HG03575 (cell line): Measurements from ENCODE around the gene GLG1.
"Not testable (repeated sequence)": the region's sequence is repeated elsewhere in the genome, so short reads cannot be mapped to it uniquely, and the experiment has no call there.

ENCODE experiments used
- ATAC-seq: cut with Tn5 transposase; IDR thresholded peaks from one replicate; pipeline ENCODE4 v1.9.1; 2021; ENCODE audit not compliant: unreplicated experiment, insufficient number of reproducible peaks, low FRiP score; ENCODE audit errors: extremely low read depth

GLG1 gene

GRCh38 chr16:74556375-74556922, 50.5 kb downstream of the GLG1 start:
- ATAC-seq, result no peak

GRCh38 chr16:74552357-74552756, 54.6 kb downstream of the GLG1 start:
- not testable (repeated sequence) for ATAC-seq

GRCh38 chr16:74550227-74551019, 56.5 kb downstream of the GLG1 start:
- ATAC-seq, result not testable (repeated sequence)

- ATAC-seq, result not testable (repeated sequence)
These were observed 60.8 kb downstream of the GLG1 start for GRCh38 chr16:74546112-74546511.

- not testable (repeated sequence) for ATAC-seq
These were observed 63.9 kb downstream of the GLG1 start for GRCh38 chr16:74542911-74543578.

- ATAC-seq, result not testable (repeated sequence)
These were observed 66.3 kb downstream of the GLG1 start for GRCh38 chr16:74540663-74541062.

- not testable (repeated sequence) for ATAC-seq
These were observed 68.1 kb downstream of the GLG1 start for GRCh38 chr16:74538801-74539200.

GRCh38 chr16:74537746-74538145, 69.2 kb downstream of the GLG1 start:
- ATAC-seq, result not testable (repeated sequence)

- ATAC-seq, result not testable (repeated sequence)
These were observed 72.3 kb downstream of the GLG1 start for GRCh38 chr16:74534650-74535049.

- ATAC-seq, result no peak
These were observed 82.0 kb downstream of the GLG1 start for GRCh38 chr16:74524926-74525325.

- ATAC-seq, result no peak
These were observed 82.8 kb downstream of the GLG1 start for GRCh38 chr16:74524117-74524516.

GRCh38 chr16:74523706-74524105, 83.2 kb downstream of the GLG1 start:
- ATAC-seq, result not testable (repeated sequence)

- no peak for ATAC-seq
These were observed 84.8 kb downstream of the GLG1 start for GRCh38 chr16:74522160-74522559.

- ATAC-seq, result no peak
These were observed 85.2 kb downstream of the GLG1 start for GRCh38 chr16:74521691-74522090.

- ATAC-seq, result not testable (repeated sequence)
These were observed 88.0 kb downstream of the GLG1 start for GRCh38 chr16:74518934-74519333.

- ATAC-seq, result no peak
These were observed 95.0 kb downstream of the GLG1 start for GRCh38 chr16:74511961-74512360.

GRCh38 chr16:74505011-74505410, 101.9 kb downstream of the GLG1 start:
- no peak for ATAC-seq

- no peak for ATAC-seq
These were observed 103.5 kb downstream of the GLG1 start for GRCh38 chr16:74503412-74503811.

GRCh38 chr16:74501484-74502478, 105.1 kb downstream of the GLG1 start:
- ATAC-seq, result no peak
